ENCODE results near the gene ZNF445. TPM values are rescaled to one million over a fixed set of nuclear protein-coding genes. Genes with fewer than 3 reads are reported as not detected.
"Not testable (repeated sequence)": the region's sequence is repeated elsewhere in the genome, so short reads cannot be mapped to it uniquely, and the experiment has no call there.

The ZNF445 gene
- total RNA-seq, 4 donors from 2014 or later, result 4.6 to 10.1 (median 6.6) TPM

GRCh38 chr3:44464509-44464908 is 13.0 kb downstream of the ZNF445 start:
- DNase-seq (ENCODE audit: low spot score) (no peak), ATAC-seq (ENCODE audit: low FRiP score) (no peak)
- TF ChIP-seq CTCF (IDR thresholded peaks at IDR 0.05), result no peak

- not testable (repeated sequence) for ATAC-seq (ENCODE audit: low FRiP score); DNase-seq (ENCODE audit: low spot score)
Measured at GRCh38 chr3:44460050-44460449, 17.4 kb downstream of the ZNF445 start.

GRCh38 chr3:44455318-44455717 is 22.2 kb downstream of the ZNF445 start:
- TF ChIP-seq CTCF (IDR thresholded peaks at IDR 0.05), result no peak
- no peak for ATAC-seq (ENCODE audit: low FRiP score)
- DNase-seq (ENCODE audit: low spot score), result no peak

GRCh38 chr3:44454258-44454657 is 23.2 kb downstream of the ZNF445 start:
- DNase-seq (ENCODE audit: low spot score) (no peak), ATAC-seq (ENCODE audit: low FRiP score) (no peak)
- no peak for TF ChIP-seq CTCF (IDR thresholded peaks at IDR 0.05)

GRCh38 chr3:44451441-44451840 is 26.0 kb downstream of the ZNF445 start:
- ATAC-seq (ENCODE audit: low FRiP score) (no peak), DNase-seq (ENCODE audit: low spot score) (no peak)
- TF ChIP-seq CTCF (IDR thresholded peaks at IDR 0.05), result no peak

GRCh38 chr3:44446929-44447328 is 30.5 kb downstream of the ZNF445 start:
- TF ChIP-seq CTCF (IDR thresholded peaks at IDR 0.05), result no peak
- ATAC-seq (ENCODE audit: low FRiP score) (no peak), DNase-seq (ENCODE audit: low spot score) (no peak)

- no peak for TF ChIP-seq CTCF (IDR thresholded peaks at IDR 0.05)
- ATAC-seq (ENCODE audit: low FRiP score) (no peak), DNase-seq (ENCODE audit: low spot score) (no peak)
Measured at GRCh38 chr3:44445786-44446185, 31.7 kb downstream of the ZNF445 start.
